Measurements from ENCODE around the gene ZC3H6. TPM values are rescaled to one million over a fixed set of nuclear protein-coding genes. Genes with fewer than 3 reads are reported as not detected.

ZC3H6 gene
- total and polyA plus RNA-seq, 2 of the 13 experiments (the other 11 are each of a cell fraction or from before 2014, with no cell fraction given), result 0.71 to 0.93 TPM

DNA sequence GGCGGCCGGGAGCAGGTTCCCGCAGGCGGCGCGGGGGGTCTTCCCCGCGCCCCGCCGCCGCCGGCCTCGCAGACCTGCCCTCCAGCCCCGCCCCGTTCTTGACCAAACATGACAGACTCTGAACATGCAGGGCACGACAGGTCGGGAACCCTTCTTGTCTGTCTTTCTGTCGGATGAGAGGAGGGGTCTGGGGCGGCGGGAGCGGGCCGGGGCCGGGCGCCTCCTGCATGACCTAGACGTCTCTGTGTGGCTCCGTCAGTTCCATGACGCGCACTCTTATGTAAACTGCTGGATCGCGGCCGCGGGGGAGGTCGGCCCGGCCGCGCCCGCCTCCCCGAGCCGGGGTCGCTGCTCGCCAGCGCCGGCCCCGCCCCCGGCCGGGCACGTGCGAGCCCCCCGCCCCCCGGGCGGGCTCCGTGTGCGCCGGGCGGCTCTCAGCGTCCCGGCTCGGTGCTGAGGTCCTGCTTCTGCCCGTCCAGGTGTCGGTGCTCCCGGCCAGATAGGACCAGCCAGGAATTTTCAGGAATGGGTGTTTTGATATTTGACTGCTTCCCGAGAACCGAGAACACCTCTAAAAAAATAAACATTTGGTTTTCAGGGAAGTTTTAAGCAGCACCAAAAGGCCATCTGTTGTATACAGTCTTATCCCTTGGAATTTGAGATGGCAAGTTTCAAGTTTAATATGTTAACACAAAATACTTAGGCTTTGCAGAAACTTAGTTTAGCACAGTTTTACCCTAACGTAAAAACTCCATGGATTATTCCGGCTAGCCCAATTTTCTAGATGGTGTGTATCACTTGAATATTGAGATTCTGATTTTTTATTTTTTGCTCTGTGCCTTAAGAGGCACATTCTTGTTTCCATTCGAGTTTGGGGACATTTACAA lies 733 bp downstream of the ZC3H6 start (continued):
- TF ChIP-seq, protein P1, sequence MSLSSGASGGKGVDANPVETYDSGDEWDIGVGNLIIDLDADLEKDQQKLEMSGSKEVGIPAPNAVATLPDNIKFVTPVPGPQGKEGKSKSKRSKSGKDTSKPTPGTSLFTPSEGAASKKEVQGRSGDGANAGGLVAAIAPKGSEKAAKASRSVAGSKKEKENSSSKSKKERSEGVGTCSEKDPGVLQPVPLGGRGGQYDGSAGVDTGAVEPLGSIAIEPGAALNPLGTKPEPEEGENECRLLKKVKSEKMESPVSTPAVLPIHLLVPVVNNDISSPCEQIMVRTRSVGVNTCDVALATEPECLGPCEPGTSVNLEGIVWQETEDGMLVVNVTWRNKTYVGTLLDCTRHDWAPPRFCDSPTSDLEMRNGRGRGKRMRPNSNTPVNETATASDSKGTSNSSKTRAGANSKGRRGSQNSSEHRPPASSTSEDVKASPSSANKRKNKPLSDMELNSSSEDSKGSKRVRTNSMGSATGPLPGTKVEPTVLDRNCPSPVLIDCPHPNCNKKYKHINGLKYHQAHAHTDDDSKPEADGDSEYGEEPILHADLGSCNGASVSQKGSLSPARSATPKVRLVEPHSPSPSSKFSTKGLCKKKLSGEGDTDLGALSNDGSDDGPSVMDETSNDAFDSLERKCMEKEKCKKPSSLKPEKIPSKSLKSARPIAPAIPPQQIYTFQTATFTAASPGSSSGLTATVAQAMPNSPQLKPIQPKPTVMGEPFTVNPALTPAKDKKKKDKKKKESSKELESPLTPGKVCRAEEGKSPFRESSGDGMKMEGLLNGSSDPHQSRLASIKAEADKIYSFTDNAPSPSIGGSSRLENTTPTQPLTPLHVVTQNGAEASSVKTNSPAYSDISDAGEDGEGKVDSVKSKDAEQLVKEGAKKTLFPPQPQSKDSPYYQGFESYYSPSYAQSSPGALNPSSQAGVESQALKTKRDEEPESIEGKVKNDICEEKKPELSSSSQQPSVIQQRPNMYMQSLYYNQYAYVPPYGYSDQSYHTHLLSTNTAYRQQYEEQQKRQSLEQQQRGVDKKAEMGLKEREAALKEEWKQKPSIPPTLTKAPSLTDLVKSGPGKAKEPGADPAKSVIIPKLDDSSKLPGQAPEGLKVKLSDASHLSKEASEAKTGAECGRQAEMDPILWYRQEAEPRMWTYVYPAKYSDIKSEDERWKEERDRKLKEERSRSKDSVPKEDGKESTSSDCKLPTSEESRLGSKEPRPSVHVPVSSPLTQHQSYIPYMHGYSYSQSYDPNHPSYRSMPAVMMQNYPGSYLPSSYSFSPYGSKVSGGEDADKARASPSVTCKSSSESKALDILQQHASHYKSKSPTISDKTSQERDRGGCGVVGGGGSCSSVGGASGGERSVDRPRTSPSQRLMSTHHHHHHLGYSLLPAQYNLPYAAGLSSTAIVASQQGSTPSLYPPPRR (CRISPR knock-in tag; IDR thresholded peaks at IDR 0.05; ENCODE audit: borderline replicate concordance), result peak; percentile 5; the same call in 1 of the 2 replicates
- TF ChIP-seq, protein P2, sequence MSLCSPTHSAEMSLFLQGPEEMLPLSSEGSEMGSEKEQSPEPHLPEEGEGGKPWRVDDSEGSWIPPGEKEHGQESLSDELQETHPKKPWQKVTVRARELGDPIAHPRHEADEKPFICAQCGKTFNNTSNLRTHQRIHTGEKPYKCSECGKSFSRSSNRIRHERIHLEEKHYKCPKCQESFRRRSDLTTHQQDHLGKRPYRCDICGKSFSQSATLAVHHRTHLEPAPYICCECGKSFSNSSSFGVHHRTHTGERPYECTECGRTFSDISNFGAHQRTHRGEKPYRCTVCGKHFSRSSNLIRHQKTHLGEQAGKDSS (CRISPR knock-in tag; IDR thresholded peaks at IDR 0.05; ENCODE audit: borderline replicate concordance, low read depth), result no peak
- TF ChIP-seq ZFP82 (CRISPR knock-in tag; IDR thresholded peaks at IDR 0.05; ENCODE audit: borderline replicate concordance), result peak; percentile 29; the same call in 1 of the 2 replicates
- peak; percentile 43; the same call in 1 of the 2 replicates for TF ChIP-seq MED1 (CRISPR knock-in tag; IDR thresholded peaks at IDR 0.05)
- no peak for TF ChIP-seq BRD4 (CRISPR knock-in tag; IDR thresholded peaks at IDR 0.05)
- TF ChIP-seq RAD51 (IDR thresholded peaks at IDR 0.05; ENCODE audit: borderline replicate concordance), result no peak
- TF ChIP-seq KDM3A (CRISPR knock-in tag; IDR thresholded peaks at IDR 0.05; ENCODE audit: low read depth), result no peak
- TF ChIP-seq, protein P3, sequence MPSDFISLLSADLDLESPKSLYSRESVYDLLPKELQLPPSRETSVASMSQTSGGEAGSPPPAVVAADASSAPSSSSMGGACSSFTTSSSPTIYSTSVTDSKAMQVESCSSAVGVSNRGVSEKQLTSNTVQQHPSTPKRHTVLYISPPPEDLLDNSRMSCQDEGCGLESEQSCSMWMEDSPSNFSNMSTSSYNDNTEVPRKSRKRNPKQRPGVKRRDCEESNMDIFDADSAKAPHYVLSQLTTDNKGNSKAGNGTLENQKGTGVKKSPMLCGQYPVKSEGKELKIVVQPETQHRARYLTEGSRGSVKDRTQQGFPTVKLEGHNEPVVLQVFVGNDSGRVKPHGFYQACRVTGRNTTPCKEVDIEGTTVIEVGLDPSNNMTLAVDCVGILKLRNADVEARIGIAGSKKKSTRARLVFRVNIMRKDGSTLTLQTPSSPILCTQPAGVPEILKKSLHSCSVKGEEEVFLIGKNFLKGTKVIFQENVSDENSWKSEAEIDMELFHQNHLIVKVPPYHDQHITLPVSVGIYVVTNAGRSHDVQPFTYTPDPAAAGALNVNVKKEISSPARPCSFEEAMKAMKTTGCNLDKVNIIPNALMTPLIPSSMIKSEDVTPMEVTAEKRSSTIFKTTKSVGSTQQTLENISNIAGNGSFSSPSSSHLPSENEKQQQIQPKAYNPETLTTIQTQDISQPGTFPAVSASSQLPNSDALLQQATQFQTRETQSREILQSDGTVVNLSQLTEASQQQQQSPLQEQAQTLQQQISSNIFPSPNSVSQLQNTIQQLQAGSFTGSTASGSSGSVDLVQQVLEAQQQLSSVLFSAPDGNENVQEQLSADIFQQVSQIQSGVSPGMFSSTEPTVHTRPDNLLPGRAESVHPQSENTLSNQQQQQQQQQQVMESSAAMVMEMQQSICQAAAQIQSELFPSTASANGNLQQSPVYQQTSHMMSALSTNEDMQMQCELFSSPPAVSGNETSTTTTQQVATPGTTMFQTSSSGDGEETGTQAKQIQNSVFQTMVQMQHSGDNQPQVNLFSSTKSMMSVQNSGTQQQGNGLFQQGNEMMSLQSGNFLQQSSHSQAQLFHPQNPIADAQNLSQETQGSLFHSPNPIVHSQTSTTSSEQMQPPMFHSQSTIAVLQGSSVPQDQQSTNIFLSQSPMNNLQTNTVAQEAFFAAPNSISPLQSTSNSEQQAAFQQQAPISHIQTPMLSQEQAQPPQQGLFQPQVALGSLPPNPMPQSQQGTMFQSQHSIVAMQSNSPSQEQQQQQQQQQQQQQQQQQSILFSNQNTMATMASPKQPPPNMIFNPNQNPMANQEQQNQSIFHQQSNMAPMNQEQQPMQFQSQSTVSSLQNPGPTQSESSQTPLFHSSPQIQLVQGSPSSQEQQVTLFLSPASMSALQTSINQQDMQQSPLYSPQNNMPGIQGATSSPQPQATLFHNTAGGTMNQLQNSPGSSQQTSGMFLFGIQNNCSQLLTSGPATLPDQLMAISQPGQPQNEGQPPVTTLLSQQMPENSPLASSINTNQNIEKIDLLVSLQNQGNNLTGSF (CRISPR knock-in tag; IDR thresholded peaks at IDR 0.05), result no peak
- no peak for TF ChIP-seq FOXA1 (IDR thresholded peaks at IDR 0.05)
- peak; percentile 75 for TF ChIP-seq FOXA1 (CRISPR knock-in tag; IDR thresholded peaks at IDR 0.05)
- TF ChIP-seq, protein P4, sequence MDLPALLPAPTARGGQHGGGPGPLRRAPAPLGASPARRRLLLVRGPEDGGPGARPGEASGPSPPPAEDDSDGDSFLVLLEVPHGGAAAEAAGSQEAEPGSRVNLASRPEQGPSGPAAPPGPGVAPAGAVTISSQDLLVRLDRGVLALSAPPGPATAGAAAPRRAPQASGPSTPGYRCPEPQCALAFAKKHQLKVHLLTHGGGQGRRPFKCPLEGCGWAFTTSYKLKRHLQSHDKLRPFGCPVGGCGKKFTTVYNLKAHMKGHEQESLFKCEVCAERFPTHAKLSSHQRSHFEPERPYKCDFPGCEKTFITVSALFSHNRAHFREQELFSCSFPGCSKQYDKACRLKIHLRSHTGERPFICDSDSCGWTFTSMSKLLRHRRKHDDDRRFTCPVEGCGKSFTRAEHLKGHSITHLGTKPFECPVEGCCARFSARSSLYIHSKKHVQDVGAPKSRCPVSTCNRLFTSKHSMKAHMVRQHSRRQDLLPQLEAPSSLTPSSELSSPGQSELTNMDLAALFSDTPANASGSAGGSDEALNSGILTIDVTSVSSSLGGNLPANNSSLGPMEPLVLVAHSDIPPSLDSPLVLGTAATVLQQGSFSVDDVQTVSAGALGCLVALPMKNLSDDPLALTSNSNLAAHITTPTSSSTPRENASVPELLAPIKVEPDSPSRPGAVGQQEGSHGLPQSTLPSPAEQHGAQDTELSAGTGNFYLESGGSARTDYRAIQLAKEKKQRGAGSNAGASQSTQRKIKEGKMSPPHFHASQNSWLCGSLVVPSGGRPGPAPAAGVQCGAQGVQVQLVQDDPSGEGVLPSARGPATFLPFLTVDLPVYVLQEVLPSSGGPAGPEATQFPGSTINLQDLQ (CRISPR knock-in tag; IDR thresholded peaks at IDR 0.05), result no peak
- TF ChIP-seq AGO2 (optimal IDR thresholded peaks at IDR 0.05; ENCODE audit: low read depth, low read length), result peak; percentile 99
- TF ChIP-seq MAZ (IDR thresholded peaks at IDR 0.05; ENCODE audit: borderline replicate concordance, low read depth, low read length), result 0 out of 2 replicates have a peak, but pooled peaks have one; percentile 56
- TF ChIP-seq MAZ (CRISPR knock-in tag; IDR thresholded peaks at IDR 0.05; ENCODE audit: low read depth), result peak; percentile 76; the same call in 1 of the 2 replicates
